H1 (cell line): ENCODE measurements around the gene TRMT44.

ENCODE experiments used
- BRCA1 ChIP-seq: IDR thresholded peaks from 2 replicates; pipeline ENCODE4 v1.6.1; 2012; ENCODE audit warnings: low read depth, low read length, improper control_type of control experiment
- CTCF ChIP-seq, 3 experiments: IDR thresholded peaks; 1 replicate in 2 of 3; 2 replicates in 1 of 3; pipeline versions ENCODE4 v1.5.1 to v1.6.1; 2011; ENCODE audit warnings: low read length in 3 of 3, mild to moderate bottlenecking in 3 of 3, inconsistent platforms in 2 of 3, low read depth in 1 of 3, moderate library complexity in 1 of 3; ENCODE audit not compliant: insufficient read depth in 1 of 3; ENCODE audit errors: control extremely low read depth in 1 of 3
- EZH2 ChIP-seq: fragments of 200-600 bp; sonication (generic); IDR thresholded peaks from 2 replicates; pipeline ENCODE4 v1.7.1; 2012; ENCODE audit warnings: low read depth, mild to moderate bottlenecking, moderate library complexity, low read length, inconsistent platforms; ENCODE audit not compliant: severe bottlenecking
- HDAC6 ChIP-seq: IDR thresholded peaks from one replicate; pipeline ENCODE4 v1.7.1; 2012; ENCODE audit warnings: low read depth, mild to moderate bottlenecking, inconsistent platforms, low read length, moderate library complexity
- POLR2A ChIP-seq, 2 experiments: IDR thresholded peaks; 1 replicate in 1 of 2; 2 replicates in 1 of 2; pipeline ENCODE4 v1.6.1; 2011; ENCODE audit warnings: low read depth in 2 of 2, low read length in 2 of 2, mild to moderate bottlenecking in 2 of 2; ENCODE audit errors: control extremely low read depth in 1 of 2
- POLR2AphosphoS5 ChIP-seq: IDR thresholded peaks from 2 replicates; pipeline ENCODE4 v1.6.1; 2011; ENCODE audit warnings: low read depth, low read length
- RAD21 ChIP-seq, 2 experiments: IDR thresholded peaks in 1 of 2; conservative IDR thresholded peaks in 1 of 2; 2 replicates each; pipeline ENCODE4 v1.6.1; 2011; ENCODE audit warnings: low read depth in 2 of 2, low read length in 2 of 2, improper control_type of control experiment in 1 of 2, inconsistent platforms in 1 of 2, mild to moderate bottlenecking in 1 of 2, moderate library complexity in 1 of 2
- RBBP5 ChIP-seq: IDR thresholded peaks from 2 replicates; pipeline ENCODE4 v1.7.1; 2012; ENCODE audit warnings: low read depth, mild to moderate bottlenecking, inconsistent platforms, low read length, moderate library complexity, borderline replicate concordance
- SIX5 ChIP-seq: IDR thresholded peaks from 2 replicates; pipeline ENCODE4 v1.6.1; 2011; ENCODE audit warnings: mild to moderate bottlenecking, low read depth, low read length

- no peak for TF ChIP-seq RAD21 (IDR thresholded peaks at IDR 0.05 in 1 of 2, conservative IDR thresholded peaks at IDR 0.05 in 1 of 2; ENCODE audit: low read depth in 2 of 2, low read length in 2 of 2)
- no peak for TF ChIP-seq POLR2A (IDR thresholded peaks at IDR 0.05; ENCODE audit: control extremely low read depth in 1 of 2, low read depth in 2 of 2, low read length in 2 of 2)
- no peak for TF ChIP-seq RBBP5
- TF ChIP-seq POLR2AphosphoS5 = no peak
- TF ChIP-seq EZH2 = no peak
- no peak for TF ChIP-seq CTCF (IDR thresholded peaks at IDR 0.05; ENCODE audit: control extremely low read depth in 1 of 3, insufficient read depth in 1 of 3, low read depth in 1 of 3, low read length in 3 of 3)
- no peak for TF ChIP-seq BRCA1
- no peak for TF ChIP-seq HDAC6
- no peak for TF ChIP-seq SIX5
Observed at GRCh38 chr4:8422327-8422726, 18.2 kb upstream of the TRMT44 start.
